Right cardiac atrium (tissue), 5 donors: ENCODE results near the gene UBQLN1. TPM values are rescaled to one million over a fixed set of nuclear protein-coding genes. Genes with fewer than 3 reads are reported as not detected.
"Not testable (repeated sequence)": the region's sequence is repeated elsewhere in the genome, so short reads cannot be mapped to it uniquely, and the experiment has no call there.

Experiments used
- ATAC-seq, 2 donors: fragments of 200-7000 bp; cut with Tn5 transposase; one replicate each; pipeline versions ENCODE4 v1.8.0 to v1.9.1; 2020; ENCODE audit warnings: moderate library complexity in 2 of 2, mild to moderate bottlenecking in 1 of 2
- DNase-seq, 3 donors: peaks; one replicate each; pipeline ENCODE4 v3.0.0-alpha.2; 2020
- H3K27ac ChIP-seq: one replicate; pipeline ENCODE4 v1.5.1; 2013; ENCODE audit warnings: mild to moderate bottlenecking, low read length, control low read depth, moderate library complexity
- H3K27me3 ChIP-seq: one replicate; pipeline ENCODE4 v1.6.1; 2013; ENCODE audit not compliant: control insufficient read depth, insufficient read depth
- H3K4me1 ChIP-seq: one replicate; pipeline ENCODE4 v1.6.1; 2013; ENCODE audit warnings: low read length; ENCODE audit not compliant: control insufficient read depth, insufficient read depth
- H3K4me3 ChIP-seq: one replicate; pipeline ENCODE4 v1.5.1; 2013; ENCODE audit warnings: low read length, control low read depth
- H3K9me3 ChIP-seq: one replicate; pipeline ENCODE4 v1.6.1; 2013; ENCODE audit warnings: low read length; ENCODE audit not compliant: control insufficient read depth
- WGBS: extraction: QIAGEN DNeasy Blood & Tissue Kit; methylation state at CpG from one replicate; pipeline ENCODE4 v1.1.7; 2013; 5-methylcytosine and 5-hydroxymethylcytosine counted together
- intact Hi-C, 4 donors: fragments of 100-400 bp; cut with DNase I; formaldehyde crosslinking; loops; one replicate each; pipeline versions ENCODE4 v1.11.0 to v1.14.0; 2022 to 2023
- long read RNA-seq, 4 donors: library from polyadenylated mRNA; unstranded; transcript quantifications; one replicate each; pipeline ENCODE4 v2.0.0, GENCODE V29; 2020 to 2021
- polyA plus RNA-seq: library from polyadenylated mRNA; stranded (reverse); fragments of 200-250 nt; gene quantifications from one replicate; pipeline ENCODE4 v1.2.3, GENCODE V29; 2013
- total RNA-seq, 4 donors: library from RNA; stranded (reverse); fragmentation: NEBNext Ultra II Directional; extraction: Animal tissue kit (Norgen Biotek cat#: 25700); gene quantifications; one replicate each; pipeline ENCODE4 v1.2.1, GENCODE V29; 2021
- donor health status: healthy with polysubstance abuse.
- donor health status: DM: no; HTN: yes; CAD: no.
- donor health status: DM: no; HTN: no; CAD: no.
- donor health status: DM: no; HTN: yes; CAD: no; lungs with severe emphysema.
- donor health status: DM: yes; HTN: yes; CAD: no.

UBQLN1 gene
- total RNA-seq (10 to 100 TPM; 81.3 to 88.8 (median 87.1) TPM), polyA plus RNA-seq (31.8 TPM)
- long read RNA-seq, donor 1, full-length matches to known transcripts: 63 of 73 reads
- long read RNA-seq, donor 1, partial matches to known transcripts: 6 of 73 reads
- long read RNA-seq, donor 1, other reads (novel, unspliced or antisense): 4 of 73 reads
- long read RNA-seq, donor 2, full-length matches to known transcripts: 31 of 34 reads
- long read RNA-seq, donor 2, partial matches to known transcripts: 0 of 34 reads
- long read RNA-seq, donor 2, other reads (novel, unspliced or antisense): 3 of 34 reads
- long read RNA-seq, donor 3, full-length matches to known transcripts: 79 of 95 reads
- long read RNA-seq, donor 3, partial matches to known transcripts: 5 of 95 reads
- long read RNA-seq, donor 3, other reads (novel, unspliced or antisense): 11 of 95 reads
- long read RNA-seq, donor 4, full-length matches to known transcripts: 34 of 36 reads
- long read RNA-seq, donor 4, partial matches to known transcripts: 0 of 36 reads
- long read RNA-seq, donor 4, other reads (novel, unspliced or antisense): 2 of 36 reads

DNA sequence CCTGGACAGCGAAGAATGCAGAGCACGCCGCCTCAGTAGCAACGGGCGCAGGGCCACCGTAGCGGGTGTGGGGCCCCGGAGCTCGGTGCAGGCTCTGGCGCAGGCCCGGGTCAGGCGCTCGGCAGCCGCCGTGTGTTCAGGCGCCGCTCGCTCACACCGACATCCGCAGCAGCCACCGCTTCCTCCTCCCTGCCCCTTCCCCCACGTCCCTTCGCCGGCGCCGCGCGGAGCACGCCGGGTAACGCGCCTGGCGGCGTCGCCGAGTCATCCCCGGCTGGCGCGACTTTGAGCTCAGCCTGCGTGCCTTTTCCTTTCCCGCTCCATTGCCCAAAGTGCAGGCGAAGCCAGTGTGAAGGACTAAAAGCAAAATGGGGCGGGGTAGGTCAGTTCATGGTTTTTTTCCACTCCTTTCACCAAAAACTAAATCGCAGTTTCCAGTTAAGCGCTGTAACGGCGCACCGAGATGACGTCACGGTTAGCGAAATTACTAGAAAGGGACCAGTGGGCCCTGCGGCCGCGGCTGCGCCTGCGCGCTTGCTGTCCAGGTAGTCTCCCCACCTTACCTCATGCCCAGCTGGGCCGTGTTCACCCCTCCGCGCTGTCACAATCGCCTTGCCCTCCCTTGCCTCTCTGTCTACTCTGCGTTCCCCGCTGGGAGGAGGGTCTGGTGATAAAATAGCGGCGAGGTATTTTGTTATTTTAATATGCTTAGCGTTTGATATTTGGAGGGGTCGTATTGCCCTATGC is at the start of gene UBQLN1:
Gene UBQLN1, minus strand, starts transcription at position 191 of the 747 bp plus-strand sequence. CDS start 279 bp downstream, outside the sequence.
- Histone ChIP-seq H3K4me3 (peak within 1 kb of the TSS; percentile 65), H3K9me3 (no peaks in the 10 kb centered on the region), H3K4me1 (no peaks in the 10 kb centered on the region), H3K27me3 (no peaks in the 10 kb centered on the region), H3K27ac (peak within 1 kb of the TSS; percentile 95)
- intact Hi-C loops: loop anchor here in 2 of 4 donors (5.0 to 10.0 kb wide), 2 partner anchors 83 to 269 kb away; partner anchors contain the start of gene IDNK (in 1 of the 2)
- peak; percentile 98 for ATAC-seq
- under 1% methylated on average over 67 of the region's 67 CpGs for WGBS
- DNase-seq: peak; percentile 96 to 98 (median 96)

DNA sequence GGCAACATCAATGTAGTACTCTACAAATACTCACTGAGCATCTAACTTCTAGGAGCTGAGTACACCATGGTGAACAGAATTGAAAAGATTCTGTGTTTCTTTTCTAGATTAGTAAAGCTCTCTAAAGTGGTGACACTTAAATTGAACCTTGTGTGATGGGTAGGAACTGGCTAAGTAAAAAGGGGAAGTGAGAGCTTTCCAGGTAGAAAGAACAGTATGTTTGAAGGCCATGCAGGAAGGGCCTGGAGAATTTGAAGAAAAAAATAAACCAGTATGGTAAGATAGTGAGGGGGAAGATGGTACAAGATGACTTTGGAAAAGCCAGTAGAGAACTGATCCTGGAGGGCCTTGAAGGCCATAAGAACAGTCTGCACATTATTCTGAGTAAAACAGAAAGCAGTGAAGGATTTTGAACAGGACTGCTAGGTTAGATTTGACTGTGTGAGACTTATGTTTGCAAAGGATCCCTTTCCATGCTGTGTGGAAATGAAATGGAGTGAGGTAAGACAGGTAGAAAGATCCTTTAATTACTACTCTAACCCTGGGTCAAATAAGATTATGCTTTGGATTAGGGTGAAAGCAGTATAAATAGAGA is 46.7 kb upstream of the UBQLN1 start:
- H3K4me1 ChIP-seq: no peaks in the 10 kb centered on the region
- no peak for ATAC-seq
- intact Hi-C loops: no loop called here
- no peaks in the 10 kb centered on the region for H3K9me3 ChIP-seq
- no peaks in the 10 kb centered on the region for H3K27me3 ChIP-seq
- DNase-seq: no peak
- H3K4me3 ChIP-seq: no peak overlapping the region
- no peak overlapping the region for H3K27ac ChIP-seq

DNA sequence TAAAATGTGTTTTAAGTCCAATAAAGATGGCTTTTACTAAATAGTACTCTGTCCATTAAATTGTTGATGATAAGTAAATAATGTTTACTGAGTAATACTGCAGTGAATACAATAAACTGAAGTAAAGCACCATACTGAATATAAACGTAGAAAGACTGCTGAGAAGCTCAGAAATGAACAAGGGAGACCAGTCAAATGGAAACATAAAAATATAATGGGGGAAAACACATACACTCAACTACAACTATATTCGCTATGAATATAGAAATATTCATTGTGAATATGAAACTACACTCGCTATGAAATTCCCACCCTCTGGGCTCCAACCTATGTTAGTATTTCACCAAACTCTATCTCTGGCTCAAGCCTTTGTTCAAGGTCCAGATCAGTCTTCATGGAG is 41.9 kb upstream of the UBQLN1 start:
- no peak for ATAC-seq

DNA sequence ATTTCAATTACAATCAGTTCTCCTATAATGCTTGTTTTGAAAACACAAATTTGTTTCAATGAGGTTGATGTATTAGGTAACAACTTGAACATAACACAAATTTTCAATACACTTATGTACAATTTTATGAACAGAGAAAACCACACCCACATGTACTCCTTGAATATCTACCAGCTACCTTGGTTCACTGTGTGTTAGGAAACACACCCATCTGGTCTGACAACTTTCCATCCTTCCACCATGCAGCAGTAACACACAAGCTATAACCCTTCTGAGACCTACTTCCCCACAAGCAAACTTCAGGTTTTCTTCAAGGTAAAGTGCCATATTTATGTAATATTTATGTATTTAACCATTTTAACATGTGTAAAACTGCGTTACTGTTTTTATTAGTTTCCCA is 36.4 kb upstream of the UBQLN1 start:
- no peak for ATAC-seq
- Histone ChIP-seq H3K27me3 (no peaks in the 10 kb centered on the region), H3K9me3 (no peaks in the 10 kb centered on the region), H3K4me1 (no peaks in the 10 kb centered on the region), H3K27ac (no peak overlapping the region), H3K4me3 (no peak overlapping the region)
- 96% methylated on average over 1 of the region's 1 CpG for WGBS
- DNase-seq: no peak
- intact Hi-C loops: no loop called here

More for the DNA sequence above, 41.9 kb upstream of the UBQLN1 start:
- no peaks in the 10 kb centered on the region for H3K27me3 ChIP-seq
- H3K4me1 ChIP-seq: no peaks in the 10 kb centered on the region
- no peak for DNase-seq
- WGBS: 92% methylated on average over 3 of the region's 3 CpGs
- H3K4me3 ChIP-seq: no peak overlapping the region
- intact Hi-C loops: no loop called here
- H3K9me3 ChIP-seq: no peaks in the 10 kb centered on the region
- H3K27ac ChIP-seq: no peak overlapping the region

DNA sequence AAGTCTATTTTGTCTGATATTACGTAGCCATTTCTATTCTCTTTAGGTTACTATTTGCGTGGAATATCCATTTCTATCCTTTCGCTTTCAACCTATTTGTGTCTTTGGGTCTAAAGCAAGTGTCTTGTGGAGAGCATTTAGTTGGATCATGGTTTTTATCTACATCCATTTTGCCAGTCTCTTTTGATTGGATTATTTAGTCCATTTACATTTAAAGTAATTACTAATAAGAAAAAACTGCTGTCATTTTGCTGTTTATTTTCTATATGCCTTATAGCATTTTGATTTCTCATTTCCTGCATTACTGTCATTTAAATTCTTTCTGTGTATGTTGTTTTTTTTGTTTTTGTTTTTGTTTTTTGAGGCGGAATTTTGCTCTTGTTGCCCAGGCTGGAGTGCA is 26.0 kb upstream of the UBQLN1 start:
- Histone ChIP-seq H3K9me3 (no peaks in the 10 kb centered on the region), H3K4me1 (no peaks in the 10 kb centered on the region), H3K27ac (no peak overlapping the region), H3K27me3 (no peaks in the 10 kb centered on the region), H3K4me3 (no peak overlapping the region)
- ATAC-seq (no peak), DNase-seq (no peak)
- WGBS: 95% methylated on average over 4 of the region's 4 CpGs
- intact Hi-C loops: no loop called here

DNA sequence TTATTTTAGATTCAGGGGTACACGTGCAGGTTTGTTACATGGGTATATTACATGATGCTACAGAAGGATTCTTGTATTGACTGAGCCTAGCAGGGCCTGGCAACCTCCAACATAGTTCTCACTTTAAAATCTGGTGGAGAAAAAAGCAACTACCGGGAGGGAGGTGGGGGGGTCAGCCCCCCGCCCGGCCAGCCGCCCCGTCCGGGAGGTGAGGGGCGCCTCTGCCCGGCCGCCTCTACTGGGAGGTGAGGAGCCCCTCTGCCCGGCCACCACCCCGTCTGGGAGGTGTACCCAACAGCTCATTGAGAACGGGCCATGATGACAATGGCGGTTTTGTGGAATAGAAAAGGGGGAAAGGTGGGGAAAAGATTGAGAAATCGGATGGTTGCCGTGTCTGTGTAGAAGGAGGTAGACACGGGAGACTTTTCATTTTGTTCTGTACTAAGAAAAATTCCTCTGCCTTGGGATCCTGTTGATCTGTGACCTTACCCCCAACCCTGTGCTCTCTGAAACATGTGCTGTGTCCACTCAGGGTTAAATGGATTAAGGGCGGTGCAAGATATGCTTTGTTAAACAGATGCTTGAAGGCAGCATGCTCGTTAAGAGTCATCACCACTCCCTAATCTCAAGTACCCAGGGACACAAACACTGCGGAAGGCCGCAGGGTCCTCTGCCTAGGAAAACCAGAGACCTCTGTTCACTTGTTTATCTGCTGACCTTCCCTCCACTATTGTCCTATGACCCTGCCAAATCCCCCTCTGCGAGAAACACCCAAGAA is 21.0 kb upstream of the UBQLN1 start:
- ATAC-seq, DNase-seq, H3K27ac ChIP-seq, H3K4me1 ChIP-seq, H3K4me3 ChIP-seq, intact Hi-C loops, H3K9me3 ChIP-seq, H3K27me3 ChIP-seq: not testable (repeated sequence)
- 87% methylated on average over 16 of the region's 22 CpGs for WGBS

DNA sequence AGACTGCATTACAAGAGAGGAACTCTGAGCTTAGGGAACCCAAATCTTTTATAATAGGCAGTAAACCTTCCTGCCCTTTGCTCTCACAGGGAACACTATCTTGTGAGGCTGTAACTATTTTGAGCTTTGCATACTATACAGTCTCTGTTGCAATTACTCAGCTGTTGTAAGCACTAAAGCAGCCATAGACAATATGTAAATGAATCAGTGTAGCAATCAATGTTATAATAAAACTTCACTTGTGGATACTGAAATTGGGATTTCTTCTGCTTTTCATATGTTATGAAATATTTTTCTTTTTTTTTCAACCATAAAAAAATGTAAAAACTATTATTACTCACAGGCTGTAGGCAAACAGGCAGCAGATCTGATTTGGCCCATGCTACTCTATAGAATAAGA is 16.7 kb upstream of the UBQLN1 start:
- DNase-seq (no peak), ATAC-seq (no peak)
- Histone ChIP-seq H3K27ac (no peak overlapping the region), H3K4me1 (no peaks in the 10 kb centered on the region), H3K4me3 (no peak overlapping the region), H3K27me3 (no peaks in the 10 kb centered on the region), H3K9me3 (no peaks in the 10 kb centered on the region)
- intact Hi-C loops: loop anchor here in 1 of 4 donors (5.0 kb wide), 1 partner anchor 193 kb away; no protein-coding TSS in a partner anchor

DNA sequence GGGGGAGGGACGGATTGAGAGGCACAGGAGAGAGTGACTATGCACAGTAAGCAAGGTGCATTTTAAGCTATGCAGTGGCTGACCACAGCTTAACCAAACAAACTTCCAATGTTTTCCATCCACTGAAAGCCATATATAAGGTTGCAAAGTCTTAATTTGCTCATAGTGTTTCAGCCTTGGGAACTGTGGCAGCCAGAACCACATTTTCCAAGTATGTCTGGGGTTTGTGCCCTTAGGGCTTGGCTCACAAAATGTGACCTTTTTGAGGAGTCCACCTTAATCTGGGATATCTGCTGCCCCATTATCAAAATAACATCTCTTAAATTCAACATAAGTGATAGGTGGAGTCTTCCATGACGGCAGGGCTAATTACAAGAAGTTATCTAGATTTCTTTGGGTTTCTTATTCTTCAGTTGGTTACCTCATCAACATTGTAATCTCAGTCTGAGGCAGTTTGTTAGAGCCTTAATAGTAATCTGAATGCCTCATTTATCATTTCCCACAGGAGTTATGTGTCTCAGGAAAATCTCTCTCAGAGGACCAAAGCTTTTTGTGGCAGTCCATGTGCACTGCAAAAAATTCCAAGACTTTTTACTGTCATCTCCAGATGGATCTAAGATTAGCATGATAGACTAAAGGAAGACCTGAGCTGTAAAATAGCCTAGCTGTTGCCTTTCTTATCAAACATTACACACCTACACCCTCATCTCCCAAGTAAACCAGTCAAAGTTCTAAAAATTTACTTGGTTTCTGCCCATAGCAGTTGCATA is 15.2 kb upstream of the UBQLN1 start:
- Histone ChIP-seq H3K4me3 (no peak overlapping the region), H3K9me3 (no peaks in the 10 kb centered on the region), H3K4me1 (no peaks in the 10 kb centered on the region), H3K27me3 (no peaks in the 10 kb centered on the region), H3K27ac (no peak overlapping the region)
- ATAC-seq: no peak
- 62% methylated on average over 2 of the region's 2 CpGs for WGBS
- intact Hi-C loops: loop anchor here in 1 of 4 donors (5.0 kb wide), 1 partner anchor 194 kb away; no protein-coding TSS in a partner anchor
- no peak for DNase-seq

DNA sequence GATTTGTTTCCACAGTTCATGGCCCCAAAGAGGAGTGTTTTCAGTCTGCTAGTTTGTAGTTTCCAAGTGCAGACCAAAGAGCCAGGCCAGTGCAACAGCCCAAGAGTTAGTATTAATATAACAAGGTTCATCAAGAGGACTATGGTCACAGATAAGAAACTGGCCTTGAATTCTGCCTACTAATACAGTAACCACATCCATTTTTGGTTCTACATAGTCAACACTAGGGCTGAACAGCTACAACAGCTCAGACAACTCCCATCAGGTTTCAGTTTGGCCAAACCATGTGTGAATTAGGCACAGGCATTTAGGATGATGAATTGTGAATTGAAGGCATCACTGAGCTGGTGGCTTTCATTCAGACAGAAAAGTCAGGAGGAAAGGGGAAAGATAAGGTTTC is 13.8 kb upstream of the UBQLN1 start:
- DNase-seq (no peak), ATAC-seq (no peak)
- H3K27me3 ChIP-seq: no peaks in the 10 kb centered on the region
- H3K27ac ChIP-seq: no peak overlapping the region
- intact Hi-C loops: loop anchor here in 1 of 4 donors (5.0 kb wide), 1 partner anchor 196 kb away; no protein-coding TSS in a partner anchor
- H3K4me1 ChIP-seq: no peaks in the 10 kb centered on the region
- H3K4me3 ChIP-seq: no peak overlapping the region
- H3K9me3 ChIP-seq: no peaks in the 10 kb centered on the region

DNA sequence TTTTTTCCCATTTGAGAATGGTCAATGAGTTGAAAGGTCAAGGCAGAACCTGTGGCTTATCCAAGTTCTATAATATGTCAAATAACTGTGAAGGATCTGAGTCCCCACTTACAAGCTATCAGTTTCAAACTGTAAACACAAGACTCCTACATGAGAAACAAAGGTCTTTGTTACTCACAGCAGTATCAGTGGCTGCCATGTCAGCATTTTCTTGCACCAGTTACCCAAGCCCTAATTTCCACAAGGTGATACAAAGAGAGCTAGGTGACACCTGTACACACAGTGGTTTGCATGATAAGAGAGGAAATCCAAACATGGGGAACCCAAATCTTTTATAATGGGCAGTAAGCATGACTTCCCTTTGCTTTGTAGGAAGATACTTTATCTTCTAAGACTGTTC is 8.0 kb upstream of the UBQLN1 start:
- ATAC-seq (no peak), DNase-seq (no peak)
- Histone ChIP-seq H3K4me1 (no peaks in the 10 kb centered on the region), H3K27me3 (no peaks in the 10 kb centered on the region), H3K4me3 (no peak overlapping the region), H3K9me3 (no peaks in the 10 kb centered on the region), H3K27ac (no peak overlapping the region)
- intact Hi-C loops: no loop called here
